OCI-LY1 (cell line): Measurements from ENCODE around the gene SPI1.

ENCODE experiments used
- H2AFZ ChIP-seq: fragments of 200-600 bp; sonication (generic), shearing (Covaris generic); 2 replicates; pipeline ENCODE4 v1.6.0; 2014; ENCODE audit warnings: antibody characterized with exemption, mild to moderate bottlenecking, low read length
- H3F3A ChIP-seq: fragments of 200-600 bp; sonication (generic), shearing (Covaris generic); 2 replicates; pipeline ENCODE4 v1.6.0; 2014; ENCODE audit warnings: mild to moderate bottlenecking, antibody characterized with exemption, low read length, moderate library complexity; ENCODE audit not compliant: insufficient read depth
- H3K27ac ChIP-seq: fragments of 200-600 bp; sonication (generic); 2 replicates; pipeline ENCODE4 v1.5.1; 2014; ENCODE audit warnings: low read length, mixed run types, mild to moderate bottlenecking, low read depth; ENCODE audit not compliant: poor library complexity, severe bottlenecking
- H3K27me3 ChIP-seq: fragments of 200-600 bp; sonication (generic); 2 replicates; pipeline ENCODE4 v1.6.0; 2014; ENCODE audit warnings: antibody characterized with exemption, mild to moderate bottlenecking, low read length, moderate library complexity; ENCODE audit not compliant: insufficient read depth
- H3K36me3 ChIP-seq: fragments of 200-600 bp; sonication (generic); 2 replicates; pipeline ENCODE4 v1.6.1; 2014; ENCODE audit warnings: mild to moderate bottlenecking, antibody characterized with exemption, low read length, moderate library complexity, mixed read lengths; ENCODE audit not compliant: insufficient read depth
- H3K4me1 ChIP-seq: fragments of 200-600 bp; sonication (generic); 2 replicates; pipeline ENCODE4 v1.5.1; 2014; ENCODE audit warnings: mild to moderate bottlenecking, low read length, moderate library complexity; ENCODE audit not compliant: insufficient read depth, severe bottlenecking
- H3K4me2 ChIP-seq: fragments of 200-600 bp; sonication (generic), shearing (Covaris generic); 2 replicates; pipeline ENCODE4 v1.6.1; 2014; ENCODE audit warnings: low read length
- H3K4me3 ChIP-seq: fragments of 200-600 bp; sonication (generic); 2 replicates; pipeline ENCODE4 v1.5.1; 2014; ENCODE audit warnings: low read length, low read depth, mild to moderate bottlenecking, mixed read lengths; ENCODE audit not compliant: poor library complexity, severe bottlenecking
- H3K79me2 ChIP-seq: fragments of 200-600 bp; shearing (Covaris generic); 2 replicates; pipeline ENCODE4 v1.6.1; 2016; ENCODE audit warnings: mixed run types, low read length, mixed read lengths; ENCODE audit not compliant: insufficient read depth
- H3K9ac ChIP-seq: fragments of 200-600 bp; sonication (generic), shearing (Covaris generic); 2 replicates; pipeline ENCODE4 v1.6.1; 2014; ENCODE audit warnings: mild to moderate bottlenecking, low read length, mixed read lengths
- H3K9me2 ChIP-seq: fragments of 200-600 bp; sonication (generic), shearing (Covaris generic); 2 replicates; pipeline ENCODE4 v1.6.1; 2014; ENCODE audit warnings: low read depth, mild to moderate bottlenecking, low read length, mixed read lengths
- H3K9me3 ChIP-seq: fragments of 200-600 bp; shearing (Covaris generic); 2 replicates; pipeline ENCODE4 v1.6.1; 2014; ENCODE audit warnings: low read length, mixed read lengths
- H4K20me1 ChIP-seq: fragments of 200-600 bp; sonication (generic), shearing (Covaris generic); 2 replicates; pipeline ENCODE4 v1.6.0; 2016; ENCODE audit warnings: mild to moderate bottlenecking, low read length; ENCODE audit not compliant: insufficient read depth
- EZH2 ChIP-seq: fragments of 200-600 bp; sonication (generic), shearing (Covaris generic); IDR thresholded peaks from 2 replicates; pipeline ENCODE4 v1.8.0; 2017; ENCODE audit warnings: borderline replicate concordance, mixed run types, mild to moderate bottlenecking, antibody characterized with exemption, low read length, moderate library complexity, mixed read lengths
- TF ChIP-seq, protein P1 (sequence below): fragments of 200-600 bp; sonication (generic), shearing (Covaris generic); IDR thresholded peaks from 2 replicates; pipeline ENCODE4 v1.5.1; 2017; ENCODE audit warnings: mild to moderate bottlenecking, antibody characterized with exemption, low read length, moderate library complexity, mixed read lengths

The SPI1 gene

DNA sequence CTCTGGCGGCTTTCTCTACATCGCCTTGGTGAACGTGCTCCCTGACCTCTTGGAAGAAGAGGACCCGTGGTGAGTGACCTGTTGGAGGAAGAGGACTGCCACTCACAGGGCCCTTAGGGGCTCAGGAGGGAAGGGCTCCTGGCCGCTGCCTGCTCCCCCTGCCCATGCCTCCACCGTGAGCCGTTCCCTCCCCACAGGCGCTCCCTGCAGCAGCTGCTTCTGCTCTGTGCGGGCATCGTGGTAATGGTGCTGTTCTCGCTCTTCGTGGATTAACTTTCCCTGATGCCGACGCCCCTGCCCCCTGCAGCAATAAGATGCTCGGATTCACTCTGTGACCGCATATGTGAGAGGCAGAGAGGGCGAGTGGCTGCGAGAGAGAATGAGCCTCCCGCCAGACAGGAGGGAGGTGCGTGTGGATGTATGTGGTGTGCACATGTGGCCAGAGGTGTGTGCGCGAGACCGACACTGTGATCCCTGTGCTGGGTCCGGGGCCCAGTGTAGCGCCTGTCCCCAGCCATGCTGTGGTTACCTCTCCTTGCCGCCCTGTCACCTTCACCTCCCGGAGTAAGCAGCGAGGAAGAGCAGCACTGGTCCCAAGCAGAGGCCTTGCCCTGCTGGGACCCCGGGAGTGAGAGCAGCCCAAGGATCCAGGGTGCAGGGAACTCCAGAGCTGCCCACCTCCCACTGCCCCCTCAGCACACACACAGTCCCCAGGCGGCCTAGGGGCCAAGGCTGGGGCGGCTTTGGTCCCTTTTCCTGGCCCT lies 36.9 kb upstream of the SPI1 start:
- H3K4me1 ChIP-seq, result peaks cover 20% of the 10 kb centered on the region
- no peaks in the 10 kb centered on the region for H3K9me2 ChIP-seq
- TF ChIP-seq EZH2, result no peak
- TF ChIP-seq, protein P1, sequence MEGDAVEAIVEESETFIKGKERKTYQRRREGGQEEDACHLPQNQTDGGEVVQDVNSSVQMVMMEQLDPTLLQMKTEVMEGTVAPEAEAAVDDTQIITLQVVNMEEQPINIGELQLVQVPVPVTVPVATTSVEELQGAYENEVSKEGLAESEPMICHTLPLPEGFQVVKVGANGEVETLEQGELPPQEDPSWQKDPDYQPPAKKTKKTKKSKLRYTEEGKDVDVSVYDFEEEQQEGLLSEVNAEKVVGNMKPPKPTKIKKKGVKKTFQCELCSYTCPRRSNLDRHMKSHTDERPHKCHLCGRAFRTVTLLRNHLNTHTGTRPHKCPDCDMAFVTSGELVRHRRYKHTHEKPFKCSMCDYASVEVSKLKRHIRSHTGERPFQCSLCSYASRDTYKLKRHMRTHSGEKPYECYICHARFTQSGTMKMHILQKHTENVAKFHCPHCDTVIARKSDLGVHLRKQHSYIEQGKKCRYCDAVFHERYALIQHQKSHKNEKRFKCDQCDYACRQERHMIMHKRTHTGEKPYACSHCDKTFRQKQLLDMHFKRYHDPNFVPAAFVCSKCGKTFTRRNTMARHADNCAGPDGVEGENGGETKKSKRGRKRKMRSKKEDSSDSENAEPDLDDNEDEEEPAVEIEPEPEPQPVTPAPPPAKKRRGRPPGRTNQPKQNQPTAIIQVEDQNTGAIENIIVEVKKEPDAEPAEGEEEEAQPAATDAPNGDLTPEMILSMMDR, result no peak
- no peak overlapping the region for H3K4me3 ChIP-seq
- H2AFZ ChIP-seq, result no peak overlapping the region
- no peaks in the 10 kb centered on the region for H3K9me3 ChIP-seq
- peak overlapping the region; percentile 35; the same call in 1 of the 2 replicates for H3K4me2 ChIP-seq
- H3K36me3 ChIP-seq, result peaks cover 43% of the 10 kb centered on the region
- no peaks in the 10 kb centered on the region for H3F3A ChIP-seq
- H3K27me3 ChIP-seq, result no peaks in the 10 kb centered on the region
- H3K9ac ChIP-seq, result no peak overlapping the region; the same call in 1 of the 2 replicates
- H3K79me2 ChIP-seq, result no peaks in the 10 kb centered on the region
- peak overlapping the region; percentile 10 for H3K27ac ChIP-seq
- no peaks in the 10 kb centered on the region for H4K20me1 ChIP-seq

DNA sequence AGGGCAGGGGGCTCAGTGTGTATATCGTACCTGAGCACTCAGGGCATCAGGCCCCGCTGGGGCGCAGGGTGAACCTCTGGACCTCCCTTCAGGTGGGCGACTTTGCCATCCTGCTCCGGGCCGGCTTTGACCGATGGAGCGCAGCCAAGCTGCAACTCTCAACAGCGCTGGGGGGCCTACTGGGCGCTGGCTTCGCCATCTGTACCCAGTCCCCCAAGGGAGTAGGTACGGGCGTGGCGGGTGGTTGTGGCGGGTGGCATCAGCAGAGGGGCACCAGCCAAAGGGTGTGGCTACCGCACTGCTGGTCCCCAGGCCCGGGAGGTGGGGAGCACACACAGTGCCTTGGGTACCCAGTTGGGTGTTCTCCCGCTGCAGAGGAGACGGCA lies 36.3 kb upstream of the SPI1 start:
- Histone ChIP-seq H3K4me1 (peaks cover 26% of the 10 kb centered on the region), H3K4me3 (no peak overlapping the region), H3K9ac (no peak overlapping the region; the same call in 1 of the 2 replicates), H3K4me2 (peak overlapping the region; percentile 35; the same call in 1 of the 2 replicates), H3F3A (no peaks in the 10 kb centered on the region), H2AFZ (no peak overlapping the region), H3K27me3 (no peaks in the 10 kb centered on the region), H3K79me2 (no peaks in the 10 kb centered on the region), H3K36me3 (peaks cover 37% of the 10 kb centered on the region), H3K9me2 (no peaks in the 10 kb centered on the region), H3K9me3 (no peaks in the 10 kb centered on the region), H4K20me1 (no peaks in the 10 kb centered on the region), H3K27ac (peak overlapping the region; percentile 10)
- TF ChIP-seq, protein P1, result no peak
- TF ChIP-seq EZH2, result no peak

DNA sequence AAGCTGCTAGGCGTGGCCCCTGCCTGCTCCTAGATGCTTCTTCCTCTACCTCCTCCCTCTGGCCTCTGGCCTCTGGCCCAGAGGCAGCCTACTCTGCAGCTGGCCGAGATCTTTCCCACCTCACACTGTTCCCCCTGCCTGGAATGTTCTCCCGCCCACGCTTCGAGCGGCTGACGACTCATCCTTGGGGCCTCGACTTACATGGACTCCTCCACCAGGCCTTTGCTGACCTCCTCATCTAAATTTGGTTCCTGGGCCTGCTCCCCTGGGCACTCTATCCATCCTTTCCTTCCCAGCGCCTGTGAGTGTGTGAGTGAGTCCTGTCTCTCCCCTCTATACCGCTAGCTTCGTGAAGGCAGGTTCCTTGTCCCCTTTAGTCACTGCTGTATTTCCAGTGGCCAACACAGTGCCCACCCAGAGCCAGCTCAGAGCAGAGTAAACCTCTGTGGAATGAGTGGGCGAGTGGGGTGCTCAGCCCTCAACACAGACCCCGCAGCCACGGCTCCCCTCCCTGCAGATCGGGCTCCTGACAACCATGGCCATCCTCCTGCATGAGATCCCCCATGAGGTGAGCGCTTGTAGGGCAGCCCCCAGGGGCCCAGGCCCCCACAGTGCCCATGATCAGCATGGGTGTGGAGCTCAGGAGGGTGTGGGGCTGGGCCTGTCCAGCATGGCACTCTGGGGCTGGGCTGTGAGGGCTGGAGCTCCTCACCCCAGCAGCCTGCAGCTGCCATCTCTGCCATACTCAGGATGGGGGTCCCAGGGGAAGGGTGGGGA lies 35.7 kb upstream of the SPI1 start:
- Histone ChIP-seq H2AFZ (no peak overlapping the region), H3K27ac (peak overlapping the region; percentile 10), H3K9ac (no peak overlapping the region), H3K4me1 (peaks cover 32% of the 10 kb centered on the region), H3K79me2 (no peaks in the 10 kb centered on the region), H3K9me2 (no peaks in the 10 kb centered on the region), H4K20me1 (no peaks in the 10 kb centered on the region), H3K4me3 (no peak overlapping the region), H3K9me3 (no peaks in the 10 kb centered on the region), H3F3A (no peaks in the 10 kb centered on the region), H3K27me3 (no peaks in the 10 kb centered on the region), H3K36me3 (peaks cover 34% of the 10 kb centered on the region), H3K4me2 (peak overlapping the region; percentile 35; the same call in 1 of the 2 replicates)
- TF ChIP-seq EZH2, result no peak
- TF ChIP-seq, protein P1, result no peak
